Activated CD4-positive, alpha-beta T cell treated with anti-CD3 and anti-CD28 coated beads for 36 hours (primary cell): ENCODE measurements around the gene TMEM63C. TPM values are rescaled to one million over a fixed set of nuclear protein-coding genes. Genes with fewer than 3 reads are reported as not detected.

Experiments used
- ATAC-seq: fragments of 200-7000 bp; cut with Tn5 transposase; one replicate; pipeline ENCODE4 v1.10.0; 2021; ENCODE audit warnings: mild to moderate bottlenecking, moderate library complexity
- CTCF ChIA-PET: fragments of 350-600 bp; sonication (Branson Sonifier 250); formaldehyde crosslinking; loops from one replicate; lab custom pipeline; 2021; ENCODE audit warnings: antibody characterized with exemption; lab: Charles Lee
- POLR2A ChIA-PET: fragments of 350-600 bp; sonication (Branson Sonifier 250); formaldehyde crosslinking; loops from one replicate; lab custom pipeline; 2021; ENCODE audit warnings: antibody characterized with exemption, inconsistent platforms; lab: Charles Lee
- DNase-seq: peaks from one replicate; pipeline ENCODE4 v3.0.0-alpha.2; 2020
- H3K27ac Mint-ChIP-seq: one replicate; pipeline ENCODE4 v1.8.0; 2021; ENCODE audit warnings: mixed read lengths
- H3K27me3 Mint-ChIP-seq: one replicate; pipeline ENCODE4 v1.8.0; 2021; ENCODE audit warnings: mixed read lengths
- H3K36me3 Mint-ChIP-seq: one replicate; pipeline ENCODE4 v1.8.0; 2021; ENCODE audit warnings: low read depth, mixed read lengths
- H3K4me1 Mint-ChIP-seq: one replicate; pipeline ENCODE4 v1.8.0; 2021; ENCODE audit warnings: mixed read lengths
- H3K4me3 Mint-ChIP-seq: one replicate; pipeline ENCODE4 v1.8.0; 2021; ENCODE audit warnings: mild to moderate bottlenecking, moderate library complexity, mixed read lengths
- H3K9me3 Mint-ChIP-seq: one replicate; pipeline ENCODE4 v1.8.0; 2021; ENCODE audit warnings: low read depth, mixed read lengths
- intact Hi-C, 2 experiments: fragments of 100-400 bp; cut with DNase I in 1 of 2; cut with micrococcal nuclease in 1 of 2; formaldehyde crosslinking; loops; one replicate each; pipeline versions ENCODE4 v1.14.2 to v1.15.1; 2022 to 2024; cut with DNase I, micrococcal nuclease
- total RNA-seq, 2 experiments: library from RNA; stranded (reverse); gene quantifications; one replicate each; pipeline ENCODE4 v1.2.3, GENCODE V29; 2021

Gene TMEM63C
- total RNA-seq, 2 experiments from 2014 or later = 1.1 to 1.4 TPM

- no peak for DNase-seq
- peaks cover 7% of the 10 kb centered on the region for H3K27me3 Mint-ChIP-seq
- H3K4me3 Mint-ChIP-seq = no peak overlapping the region
- ChIA-PET CTCF (interaction anchor here (0.8 to 1.2 kb wide), 3 partner anchors 21 to 86 kb away, joined by 3 to 5 read pairs (median 3); no protein-coding TSS in a partner anchor), POLR2A (no interaction called here)
- H3K27ac Mint-ChIP-seq = no peak overlapping the region
- intact Hi-C loops = no loop called here
- no peaks in the 10 kb centered on the region for H3K4me1 Mint-ChIP-seq
- H3K36me3 Mint-ChIP-seq = no peaks in the 10 kb centered on the region
- no peaks in the 10 kb centered on the region for H3K9me3 Mint-ChIP-seq
- ATAC-seq = no peak
These were observed 18.9 kb downstream of the TMEM63C start for GRCh38 chr14:77200406-77200985.

GRCh38 chr14:77201696-77202095, 20.1 kb downstream of the TMEM63C start:
- Mint-ChIP-seq H3K27ac (no peak overlapping the region), H3K27me3 (peaks cover 7% of the 10 kb centered on the region), H3K36me3 (no peaks in the 10 kb centered on the region), H3K9me3 (no peaks in the 10 kb centered on the region), H3K4me1 (no peaks in the 10 kb centered on the region), H3K4me3 (no peak overlapping the region)
- intact Hi-C loops = no loop called here
- POLR2A ChIA-PET = no interaction called here
- CTCF ChIA-PET = no interaction called here
- ATAC-seq (no peak), DNase-seq (no peak)

GRCh38 chr14:77203611-77204458, 22.2 kb downstream of the TMEM63C start:
- CTCF ChIA-PET = interaction anchor here (0.6 to 1.1 kb wide), 3 partner anchors 19 to 1066 kb away, joined by 3 read pairs; no protein-coding TSS in a partner anchor
- no peaks in the 10 kb centered on the region for H3K36me3 Mint-ChIP-seq
- peaks cover 7% of the 10 kb centered on the region for H3K27me3 Mint-ChIP-seq
- H3K4me1 Mint-ChIP-seq = no peaks in the 10 kb centered on the region
- POLR2A ChIA-PET = no interaction called here
- no peaks in the 10 kb centered on the region for H3K9me3 Mint-ChIP-seq
- DNase-seq (no peak), ATAC-seq (no peak)
- no peak overlapping the region for H3K27ac Mint-ChIP-seq
- intact Hi-C loops = no loop called here
- no peak overlapping the region for H3K4me3 Mint-ChIP-seq

DNA sequence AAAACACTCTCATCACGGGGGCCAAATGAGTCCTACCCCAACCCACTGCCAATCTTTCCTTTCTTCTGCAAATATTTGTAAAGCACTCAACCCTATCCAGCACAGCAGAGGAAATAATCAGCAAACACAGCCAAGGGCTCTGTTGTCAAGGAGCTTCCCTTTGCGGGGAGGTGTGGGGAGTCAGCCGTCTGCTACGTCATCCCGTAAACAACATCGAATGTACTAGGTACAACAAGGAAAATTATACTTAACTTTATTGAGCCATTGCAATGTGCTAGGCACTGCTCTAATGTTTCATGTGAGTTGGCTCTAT, 22.8 kb downstream of the TMEM63C start:
- POLR2A ChIA-PET = no interaction called here
- ATAC-seq (no peak), DNase-seq (no peak)
- Mint-ChIP-seq H3K36me3 (no peaks in the 10 kb centered on the region), H3K27ac (no peak overlapping the region), H3K9me3 (no peaks in the 10 kb centered on the region), H3K4me1 (no peaks in the 10 kb centered on the region), H3K27me3 (peaks cover 7% of the 10 kb centered on the region), H3K4me3 (no peak overlapping the region)
- intact Hi-C loops = no loop called here
- CTCF ChIA-PET = interaction anchor here (0.6 kb wide), 1 partner anchor 1067 kb away, joined by 3 read pairs; no protein-coding TSS in a partner anchor

GRCh38 chr14:77204907-77205306, 23.3 kb downstream of the TMEM63C start:
- ATAC-seq (no peak), DNase-seq (no peak)
- no peak overlapping the region for H3K4me3 Mint-ChIP-seq
- no peak overlapping the region for H3K27ac Mint-ChIP-seq
- H3K27me3 Mint-ChIP-seq = peaks cover 7% of the 10 kb centered on the region
- H3K36me3 Mint-ChIP-seq = no peaks in the 10 kb centered on the region
- H3K4me1 Mint-ChIP-seq = no peaks in the 10 kb centered on the region
- ChIA-PET POLR2A (no interaction called here), CTCF (no interaction called here)
- intact Hi-C loops = no loop called here
- no peaks in the 10 kb centered on the region for H3K9me3 Mint-ChIP-seq

DNA sequence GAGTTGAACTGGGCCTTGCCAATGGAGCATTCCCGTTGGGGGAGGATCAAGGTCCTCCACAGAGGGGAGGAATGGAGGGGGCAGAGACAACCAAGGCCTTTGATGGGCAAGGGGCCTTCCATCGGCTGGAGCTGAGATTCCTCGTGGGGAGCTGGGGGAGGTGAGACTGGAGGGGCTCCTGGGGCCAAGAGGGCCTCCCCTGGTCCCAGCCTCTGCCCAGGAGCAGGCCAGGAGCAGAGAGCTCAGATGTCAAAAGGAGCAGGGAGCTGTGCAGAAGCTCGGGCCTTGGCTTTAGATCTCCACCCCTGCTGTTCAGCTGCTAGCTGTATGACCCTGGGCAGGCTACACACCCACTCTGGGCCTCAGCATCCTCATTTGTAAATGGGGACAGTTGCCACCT, 24.0 kb downstream of the TMEM63C start:
- Mint-ChIP-seq H3K4me1 (no peaks in the 10 kb centered on the region), H3K27me3 (peaks cover 6% of the 10 kb centered on the region), H3K9me3 (no peaks in the 10 kb centered on the region), H3K4me3 (no peak overlapping the region), H3K27ac (no peak overlapping the region), H3K36me3 (no peaks in the 10 kb centered on the region)
- DNase-seq (no peak), ATAC-seq (no peak)
- ChIA-PET CTCF (interaction anchor here (0.7 kb wide), 1 partner anchor 314 kb away, joined by 3 read pairs; no protein-coding TSS in a partner anchor), POLR2A (no interaction called here)
- intact Hi-C loops = no loop called here

GRCh38 chr14:77206261-77206824, 24.7 kb downstream of the TMEM63C start:
- intact Hi-C loops = no loop called here
- H3K4me1 Mint-ChIP-seq = no peaks in the 10 kb centered on the region
- H3K27ac Mint-ChIP-seq = no peak overlapping the region
- DNase-seq (no peak), ATAC-seq (no peak)
- H3K27me3 Mint-ChIP-seq = peaks cover 2% of the 10 kb centered on the region
- H3K36me3 Mint-ChIP-seq = no peaks in the 10 kb centered on the region
- CTCF ChIA-PET = interaction anchor here (0.7 to 0.8 kb wide), 2 partner anchors 26 to 505 kb away, joined by 3 read pairs; no protein-coding TSS in a partner anchor
- POLR2A ChIA-PET = no interaction called here
- H3K9me3 Mint-ChIP-seq = no peaks in the 10 kb centered on the region
- no peak overlapping the region for H3K4me3 Mint-ChIP-seq

- ATAC-seq = no peak
- Mint-ChIP-seq H3K36me3 (no peaks in the 10 kb centered on the region), H3K4me1 (no peaks in the 10 kb centered on the region), H3K4me3 (no peak overlapping the region), H3K27ac (no peak overlapping the region), H3K9me3 (no peaks in the 10 kb centered on the region), H3K27me3 (peaks cover 2% of the 10 kb centered on the region)
- intact Hi-C loops = no loop called here
- ChIA-PET POLR2A (no interaction called here), CTCF (interaction anchor here (0.6 to 0.8 kb wide), 3 partner anchors 27 to 505 kb away, joined by 3 read pairs; no protein-coding TSS in a partner anchor)
- no peak for DNase-seq
These were observed 25.3 kb downstream of the TMEM63C start for GRCh38 chr14:77206877-77207389.

GRCh38 chr14:77208291-77208978, 26.8 kb downstream of the TMEM63C start:
- Mint-ChIP-seq H3K4me1 (no peaks in the 10 kb centered on the region), H3K9me3 (no peaks in the 10 kb centered on the region), H3K27me3 (peaks cover 2% of the 10 kb centered on the region), H3K27ac (no peak overlapping the region), H3K4me3 (no peak overlapping the region), H3K36me3 (no peaks in the 10 kb centered on the region)
- DNase-seq (peak; percentile 78), ATAC-seq (peak; percentile 61)
- ChIA-PET POLR2A (no interaction called here), CTCF (interaction anchor here (0.6 to 1.5 kb wide), 5 partner anchors 57 to 1434 kb away, joined by 3 to 4 read pairs (median 3); no protein-coding TSS in a partner anchor)
- intact Hi-C loops = loop anchor here in 1 of 2 experiments (1.0 kb wide), 1 partner anchor 75 kb away; no protein-coding TSS in a partner anchor

GRCh38 chr14:77208979-77209318, 27.4 kb downstream of the TMEM63C start:
- intact Hi-C loops = loop anchor here in 1 of 2 experiments (1.0 kb wide), 1 partner anchor 76 kb away; no protein-coding TSS in a partner anchor
- Mint-ChIP-seq H3K27ac (no peak overlapping the region), H3K27me3 (peaks cover 2% of the 10 kb centered on the region), H3K9me3 (no peaks in the 10 kb centered on the region), H3K36me3 (no peaks in the 10 kb centered on the region), H3K4me3 (no peak overlapping the region), H3K4me1 (no peaks in the 10 kb centered on the region)
- POLR2A ChIA-PET = no interaction called here
- DNase-seq (no peak), ATAC-seq (no peak)
- CTCF ChIA-PET = interaction anchor here (0.9 to 1.5 kb wide), 2 partner anchors 58 to 75 kb away, joined by 3 to 4 read pairs; no protein-coding TSS in a partner anchor
